Left hindlimb (tissue), 1 donor: ENCODE data around the gene HOXB5.

Source experiments
- DNase-seq: peaks from one replicate; pipeline ENCODE4 v3.0.0-alpha.2; 2018

The HOXB5 gene

GRCh38 chr17:48628649-48629410 is 35.3 kb upstream of the HOXB5 start:
- DNase-seq, result no peak

- peak; percentile 17 for DNase-seq
Observed at GRCh38 chr17:48627623-48628521, 34.3 kb upstream of the HOXB5 start.

GRCh38 chr17:48627118-48627597 is 33.6 kb upstream of the HOXB5 start:
- peak; percentile 20 for DNase-seq

GRCh38 chr17:48626245-48627117 is 32.9 kb upstream of the HOXB5 start, which contains the start of gene HOXB9:
Gene HOXB9, minus strand, starts transcription at chr17:48626358. Its CDS starts 89 bp downstream, at chr17:48626269.
- no peak for DNase-seq

- no peak for DNase-seq
Observed at GRCh38 chr17:48625495-48626244, 32.1 kb upstream of the HOXB5 start.

- DNase-seq, result no peak
Observed at GRCh38 chr17:48624544-48625494, 31.2 kb upstream of the HOXB5 start.

- no peak for DNase-seq
Observed at GRCh38 chr17:48624118-48624517, 30.5 kb upstream of the HOXB5 start.

- no peak for DNase-seq
Observed at GRCh38 chr17:48623583-48623982, 30.0 kb upstream of the HOXB5 start.

GRCh38 chr17:48622857-48623256 is 29.3 kb upstream of the HOXB5 start:
- no peak for DNase-seq

- DNase-seq, result no peak
Observed at GRCh38 chr17:48621410-48622392, 28.1 kb upstream of the HOXB5 start.

- no peak for DNase-seq
Observed at GRCh38 chr17:48620461-48621139, 27.0 kb upstream of the HOXB5 start.

- no peak for DNase-seq
Observed at GRCh38 chr17:48619826-48620449, 26.4 kb upstream of the HOXB5 start.

GRCh38 chr17:48618256-48618896 is 24.8 kb upstream of the HOXB5 start:
- DNase-seq, result peak; percentile 87

GRCh38 chr17:48617471-48618255 is 24.1 kb upstream of the HOXB5 start:
- DNase-seq, result no peak

GRCh38 chr17:48616717-48617470 is 23.3 kb upstream of the HOXB5 start:
- DNase-seq, result no peak
